Measurements from ENCODE around the gene TAL1.
"Not testable (repeated sequence)": the region's sequence is repeated elsewhere in the genome, so short reads cannot be mapped to it uniquely, and the experiment has no call there.

TAL1 gene

GRCh38 chr1:47212636-47213229 lies 19.3 kb downstream of the TAL1 start:
- DNase-seq (ENCODE audit: low spot score), result no peak

- DNase-seq (ENCODE audit: low spot score), result no peak
Measured at GRCh38 chr1:47211796-47212269, 20.2 kb downstream of the TAL1 start.

GRCh38 chr1:47210666-47211065 lies 21.4 kb downstream of the TAL1 start:
- no peak for DNase-seq (ENCODE audit: low spot score)

- DNase-seq (ENCODE audit: low spot score), result no peak
Measured at GRCh38 chr1:47209725-47210325, 22.2 kb downstream of the TAL1 start.

- DNase-seq (ENCODE audit: low spot score), result no peak
Measured at GRCh38 chr1:47209091-47209490, 22.9 kb downstream of the TAL1 start.

DNA sequence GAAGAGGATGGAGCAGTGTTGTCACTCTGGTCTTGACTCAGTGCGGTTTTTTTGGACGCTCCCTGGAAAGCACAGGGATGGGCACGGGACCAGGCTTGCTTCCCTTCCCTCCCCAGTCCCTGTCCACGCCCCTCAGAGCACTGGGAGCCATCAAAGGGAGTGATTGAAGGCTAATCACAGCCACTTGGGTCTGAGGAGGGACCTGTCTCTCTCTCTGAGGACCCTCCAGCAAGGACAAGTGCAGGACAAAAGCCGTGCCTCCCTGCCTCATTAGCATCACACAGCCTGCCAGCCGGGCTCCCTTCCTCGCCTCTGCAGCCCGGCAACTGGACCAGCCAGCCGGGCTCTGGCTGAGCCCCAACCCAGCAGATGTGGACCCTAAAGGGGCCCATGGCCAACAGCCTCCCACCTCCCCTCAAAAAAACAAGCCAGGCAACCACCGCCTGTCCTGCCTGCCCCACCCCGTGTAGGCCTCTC lies 23.6 kb downstream of the TAL1 start:
- no peak for DNase-seq (ENCODE audit: low spot score)

DNA sequence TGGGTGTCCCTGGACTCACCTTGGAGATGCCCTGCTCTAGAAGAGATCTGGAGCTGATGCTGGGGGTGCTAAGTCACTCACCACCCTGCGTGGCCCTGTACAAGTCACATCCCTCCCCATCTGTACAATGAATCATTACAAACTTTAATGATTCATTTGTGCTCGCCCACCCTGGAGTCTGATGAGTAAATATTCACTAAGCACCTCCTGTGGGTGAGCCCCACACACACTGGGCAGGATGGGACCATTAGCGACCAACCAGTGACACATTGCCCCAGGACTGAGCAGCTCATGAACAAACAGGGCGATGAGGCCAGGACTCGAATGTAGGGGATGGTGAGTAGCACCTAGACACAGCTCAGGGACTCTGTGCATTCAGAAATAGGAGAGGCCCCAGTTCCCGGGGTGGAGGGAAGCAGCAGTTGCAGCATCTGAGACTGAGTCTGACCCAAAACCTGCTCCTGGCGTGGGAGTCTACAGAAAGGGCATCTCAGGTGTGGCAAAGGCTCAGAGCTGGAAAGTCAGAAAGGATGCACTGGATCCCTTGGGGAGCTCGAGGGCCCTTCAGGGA lies 24.1 kb downstream of the TAL1 start:
- DNase-seq (ENCODE audit: low spot score), result peak; percentile 66

- no peak for DNase-seq (ENCODE audit: low spot score)
Measured at GRCh38 chr1:47205918-47206317, 26.1 kb downstream of the TAL1 start.

DNA sequence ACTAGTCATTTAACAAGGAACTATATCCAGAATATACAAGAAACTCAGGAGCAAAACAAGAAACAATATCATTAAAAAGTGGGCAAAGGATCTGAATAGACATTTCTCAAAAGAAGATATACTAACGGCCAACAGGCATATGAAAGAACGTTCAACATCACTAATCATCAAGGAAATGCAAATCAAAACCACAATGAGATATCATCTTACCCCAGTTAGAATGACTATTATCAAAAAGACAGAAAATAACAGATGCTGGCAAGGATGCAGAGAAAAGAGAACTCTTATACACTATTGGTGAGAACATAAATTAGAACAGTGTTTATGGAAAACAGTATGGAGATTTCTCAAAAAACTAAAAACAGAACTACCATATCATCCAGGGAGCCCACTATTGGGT lies 28.5 kb downstream of the TAL1 start:
- not testable (repeated sequence) for DNase-seq (ENCODE audit: low spot score)

DNA sequence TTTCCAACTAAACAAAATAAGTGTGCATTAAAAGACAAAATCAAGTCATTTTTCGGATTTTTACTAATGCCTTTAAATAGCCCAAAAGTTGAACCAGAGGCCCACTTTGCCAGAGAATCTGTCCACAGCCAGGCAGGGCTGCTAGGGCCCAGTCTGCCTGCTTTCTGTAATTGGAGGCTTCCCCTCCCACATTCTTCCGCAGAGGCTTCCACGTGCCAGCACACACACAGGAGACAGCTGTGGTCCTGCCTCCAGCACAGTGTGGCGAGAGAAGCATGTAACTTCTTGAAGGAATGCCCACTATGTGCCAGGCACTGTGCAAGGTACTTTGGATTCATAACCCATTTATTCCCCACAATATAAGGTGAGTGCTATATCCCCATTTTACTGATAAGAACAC lies 30.8 kb downstream of the TAL1 start:
- DNase-seq (ENCODE audit: low spot score), result no peak

DNA sequence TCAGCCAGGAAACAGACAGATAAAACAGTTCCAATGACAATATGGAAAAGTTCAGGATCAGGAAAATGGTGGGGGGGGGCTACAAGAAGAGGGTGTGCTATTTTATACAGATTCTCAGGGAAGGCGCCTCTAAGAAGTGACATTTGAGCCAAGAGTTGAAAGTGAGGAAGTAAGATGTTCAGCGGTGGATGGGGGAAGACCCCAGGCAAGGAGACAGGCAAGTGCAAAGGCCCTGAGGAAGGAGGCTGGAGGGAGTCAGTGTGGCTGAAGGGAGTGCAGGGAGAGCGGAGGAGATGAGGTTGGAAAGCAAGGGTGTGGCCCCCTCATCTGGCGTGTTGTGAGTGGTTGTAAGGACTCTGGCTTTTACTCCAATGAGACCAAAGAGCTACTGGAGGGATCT lies 33.8 kb downstream of the TAL1 start:
- DNase-seq (ENCODE audit: low spot score), result no peak

DNA sequence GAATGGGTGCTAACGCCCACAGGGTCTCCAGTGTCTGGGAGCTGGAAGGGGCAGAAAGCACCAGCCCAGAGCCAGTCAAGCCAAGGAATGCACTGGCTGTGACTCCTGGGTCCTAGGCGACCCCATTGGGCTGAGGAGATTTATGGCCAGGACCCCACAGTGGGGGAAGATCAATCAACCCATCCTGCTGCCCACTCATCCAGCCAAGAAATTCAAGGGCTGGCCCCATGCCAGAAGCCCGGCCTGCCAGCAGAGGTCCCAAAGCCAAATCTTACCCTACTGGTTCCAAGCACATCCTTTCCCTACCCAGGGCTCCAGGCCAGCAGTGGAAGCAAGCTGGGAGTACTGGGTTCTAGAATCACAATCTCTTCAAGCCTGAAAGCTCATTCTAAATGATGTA lies 35.4 kb downstream of the TAL1 start:
- DNase-seq (ENCODE audit: low spot score), result no peak

GRCh38 chr1:47195981-47196380 lies 36.0 kb downstream of the TAL1 start:
- DNase-seq (ENCODE audit: low spot score), result not testable (repeated sequence)

DNA sequence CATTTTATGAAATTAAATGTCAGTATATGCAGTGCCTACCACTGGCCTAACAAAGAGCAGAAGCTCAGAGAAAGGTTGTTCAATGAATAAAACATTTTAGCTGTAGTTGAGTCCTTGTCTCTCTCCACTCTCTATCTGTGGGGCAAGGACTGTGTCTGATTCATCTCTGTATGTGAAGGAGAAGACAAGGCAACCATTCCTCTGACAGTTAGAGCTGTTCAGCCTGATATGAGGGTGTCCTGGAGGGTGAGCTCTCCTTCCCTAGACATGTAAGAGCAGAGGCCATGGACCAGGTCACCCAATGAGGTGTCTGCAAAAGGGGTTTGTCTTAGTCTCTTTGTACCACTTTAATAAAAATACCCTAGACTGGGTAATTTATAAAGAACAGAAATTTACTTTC lies 37.7 kb downstream of the TAL1 start:
- DNase-seq (ENCODE audit: low spot score), result no peak

- DNase-seq (ENCODE audit: low spot score), result not testable (repeated sequence)
Measured at GRCh38 chr1:47193496-47193895, 38.5 kb downstream of the TAL1 start.

- peak; percentile 50 for DNase-seq (ENCODE audit: low spot score)
Measured at GRCh38 chr1:47192458-47193384, 39.3 kb downstream of the TAL1 start.

DNA sequence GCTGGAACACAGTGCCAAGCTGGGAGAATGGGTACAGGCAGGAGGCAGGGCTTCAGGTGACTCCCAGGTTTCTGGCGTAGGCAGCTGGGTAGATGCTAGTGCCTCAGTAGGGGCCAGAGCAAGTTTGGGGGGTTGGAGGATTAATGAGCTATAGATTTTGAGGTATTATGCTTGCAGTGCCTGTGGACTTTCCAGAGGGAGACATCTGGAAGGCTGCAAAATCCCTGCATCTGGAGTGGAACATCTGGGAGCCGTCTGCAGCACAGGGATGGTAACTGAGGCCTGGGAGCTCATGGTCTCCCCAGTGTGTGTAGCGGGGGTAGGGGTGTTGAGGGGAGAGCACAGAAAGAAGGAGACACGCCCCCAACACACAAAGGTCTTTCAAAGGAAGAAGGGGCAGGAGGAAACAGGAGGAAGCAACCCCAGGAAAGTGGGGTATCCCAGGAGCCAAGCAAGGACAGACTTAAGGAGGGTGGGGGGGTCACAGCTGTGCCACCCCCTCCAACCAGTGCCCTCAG lies 40.0 kb downstream of the TAL1 start:
- no peak for DNase-seq (ENCODE audit: low spot score)

DNA sequence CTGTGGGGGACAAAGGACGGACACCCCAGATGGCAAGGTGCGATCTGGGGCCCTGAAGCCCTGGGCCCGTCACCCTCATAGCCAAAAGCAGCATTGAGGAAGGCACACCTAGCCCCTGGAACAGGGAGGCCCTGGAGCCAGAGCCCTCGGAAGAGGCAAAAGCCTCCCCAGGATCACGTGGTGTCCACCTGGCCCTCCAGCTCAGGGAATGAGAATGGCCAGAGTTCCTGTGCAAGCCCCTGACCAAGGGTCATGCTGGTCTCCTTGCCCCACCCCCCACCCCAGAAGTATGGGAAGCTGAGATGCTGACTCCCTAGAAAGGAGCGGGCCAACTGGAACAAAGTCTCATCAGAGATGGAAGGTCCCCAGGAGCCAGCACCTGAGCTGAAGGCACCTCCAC lies 41.2 kb downstream of the TAL1 start:
- DNase-seq (ENCODE audit: low spot score), result no peak

- no peak for DNase-seq (ENCODE audit: low spot score)
Measured at GRCh38 chr1:47190509-47190855, 41.5 kb downstream of the TAL1 start.

- DNase-seq (ENCODE audit: low spot score), result no peak
Measured at GRCh38 chr1:47189844-47190508, 42.0 kb downstream of the TAL1 start, which contains the start of gene PDZK1IP1. Gene PDZK1IP1 (minus strand): TSS chr1:47190036. CDS start chr1:47189932, 104 bp downstream.
